ENCODE data around the gene MFGE8.

Gene MFGE8

DNA sequence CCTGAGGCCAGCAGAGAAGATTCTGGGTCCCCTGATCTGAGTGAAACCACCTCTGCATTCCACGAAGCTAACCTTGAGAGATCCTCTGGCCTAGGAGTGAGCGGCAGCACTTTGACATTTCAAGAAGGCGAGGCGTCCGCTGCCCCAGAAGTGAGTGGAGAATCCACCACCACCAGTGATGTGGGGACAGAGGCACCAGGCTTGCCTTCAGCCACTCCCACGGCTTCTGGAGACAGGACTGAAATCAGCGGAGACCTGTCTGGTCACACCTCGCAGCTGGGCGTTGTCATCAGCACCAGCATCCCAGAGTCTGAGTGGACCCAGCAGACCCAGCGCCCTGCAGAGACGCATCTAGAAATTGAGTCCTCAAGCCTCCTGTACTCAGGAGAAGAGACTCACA is 54.2 kb downstream of the MFGE8 start:
- no peaks in the 10 kb centered on the region for H3K4me1 Mint-ChIP-seq (ENCODE audit: low read depth)
- DNase-seq: no peak
- no peak overlapping the region for H3K4me3 Mint-ChIP-seq
- peaks cover 6% of the 10 kb centered on the region for H3K36me3 Mint-ChIP-seq (ENCODE audit: low read depth)
- H3K27me3 Mint-ChIP-seq: no peaks in the 10 kb centered on the region
- no peak overlapping the region for H3K27ac Mint-ChIP-seq
- H3K9me3 Mint-ChIP-seq: peaks cover 3% of the 10 kb centered on the region

- Mint-ChIP-seq H3K27me3 (peaks cover 10% of the 10 kb centered on the region), H3K4me3 (no peak overlapping the region), H3K36me3 (ENCODE audit: low read depth) (peaks cover 6% of the 10 kb centered on the region), H3K27ac (no peak overlapping the region), H3K4me1 (ENCODE audit: low read depth) (no peaks in the 10 kb centered on the region), H3K9me3 (peaks cover 16% of the 10 kb centered on the region)
- no peak for DNase-seq
Measured at GRCh38 chr15:88852476-88852875, 60.7 kb downstream of the MFGE8 start.

GRCh38 chr15:88849376-88850072 is 63.7 kb downstream of the MFGE8 start:
- H3K9me3 Mint-ChIP-seq: peaks cover 16% of the 10 kb centered on the region
- H3K27me3 Mint-ChIP-seq: peaks cover 10% of the 10 kb centered on the region
- no peak for DNase-seq
- no peak overlapping the region for H3K27ac Mint-ChIP-seq
- H3K4me3 Mint-ChIP-seq: no peak overlapping the region
- peaks cover 7% of the 10 kb centered on the region for H3K4me1 Mint-ChIP-seq (ENCODE audit: low read depth)
- peaks cover 4% of the 10 kb centered on the region for H3K36me3 Mint-ChIP-seq (ENCODE audit: low read depth)

All from activated T-cell treated with anti-CD3 and anti-CD28 coated beads, Interleukin-2, amount 50 U/mL, for 24 hours (primary cell).